ENCODE results near the gene EML6.

EML6 gene

DNA sequence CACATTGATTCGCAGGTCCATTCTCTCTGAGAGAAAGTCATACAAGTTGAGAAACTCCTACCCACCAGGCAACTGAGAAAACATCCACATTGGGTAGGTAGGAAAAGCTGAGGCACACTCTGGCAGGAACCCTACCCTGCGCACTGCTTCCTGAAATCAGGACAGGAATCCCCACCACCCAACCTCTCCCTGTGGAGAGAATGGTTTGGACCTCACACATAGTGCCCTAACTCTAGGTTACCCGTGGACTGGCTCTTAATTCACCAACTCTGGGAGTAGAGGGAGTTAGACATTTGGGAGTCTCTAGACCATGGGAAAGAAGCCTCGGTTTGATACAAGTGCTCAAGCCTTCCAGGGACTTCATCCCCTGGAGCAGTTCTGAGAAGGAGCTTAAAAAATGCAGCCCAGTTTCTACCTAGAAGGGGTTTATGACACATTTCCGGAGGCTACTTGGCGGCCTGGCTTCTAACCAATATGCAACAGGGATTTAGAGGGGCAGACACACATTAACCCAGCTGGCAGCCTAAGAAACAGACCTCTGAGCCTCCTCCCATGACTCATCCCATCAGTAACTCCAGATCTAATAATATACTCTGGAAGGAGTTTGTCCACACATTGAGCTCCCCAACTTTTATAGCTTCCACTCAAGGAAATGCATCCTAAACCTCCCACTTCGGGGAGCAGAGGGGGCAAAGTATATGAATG, 136.7 kb downstream of the EML6 start:
- H3K4me3 ChIP-seq (ENCODE audit: low read depth, low read length), result no peak overlapping the region
- peak; percentile 21 for DNase-seq (ENCODE audit: low read depth)
- TF ChIP-seq POLR2A (IDR thresholded peaks at IDR 0.05; ENCODE audit: extremely low read depth, insufficient read length), result no peak
- TF ChIP-seq, protein P1, sequence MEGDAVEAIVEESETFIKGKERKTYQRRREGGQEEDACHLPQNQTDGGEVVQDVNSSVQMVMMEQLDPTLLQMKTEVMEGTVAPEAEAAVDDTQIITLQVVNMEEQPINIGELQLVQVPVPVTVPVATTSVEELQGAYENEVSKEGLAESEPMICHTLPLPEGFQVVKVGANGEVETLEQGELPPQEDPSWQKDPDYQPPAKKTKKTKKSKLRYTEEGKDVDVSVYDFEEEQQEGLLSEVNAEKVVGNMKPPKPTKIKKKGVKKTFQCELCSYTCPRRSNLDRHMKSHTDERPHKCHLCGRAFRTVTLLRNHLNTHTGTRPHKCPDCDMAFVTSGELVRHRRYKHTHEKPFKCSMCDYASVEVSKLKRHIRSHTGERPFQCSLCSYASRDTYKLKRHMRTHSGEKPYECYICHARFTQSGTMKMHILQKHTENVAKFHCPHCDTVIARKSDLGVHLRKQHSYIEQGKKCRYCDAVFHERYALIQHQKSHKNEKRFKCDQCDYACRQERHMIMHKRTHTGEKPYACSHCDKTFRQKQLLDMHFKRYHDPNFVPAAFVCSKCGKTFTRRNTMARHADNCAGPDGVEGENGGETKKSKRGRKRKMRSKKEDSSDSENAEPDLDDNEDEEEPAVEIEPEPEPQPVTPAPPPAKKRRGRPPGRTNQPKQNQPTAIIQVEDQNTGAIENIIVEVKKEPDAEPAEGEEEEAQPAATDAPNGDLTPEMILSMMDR (IDR thresholded peaks at IDR 0.05; ENCODE audit: low read depth, low read length), result no peak
- no peak for TF ChIP-seq MYC (IDR thresholded peaks at IDR 0.05; ENCODE audit: low read depth, low read length)
- TF ChIP-seq, protein P2, sequence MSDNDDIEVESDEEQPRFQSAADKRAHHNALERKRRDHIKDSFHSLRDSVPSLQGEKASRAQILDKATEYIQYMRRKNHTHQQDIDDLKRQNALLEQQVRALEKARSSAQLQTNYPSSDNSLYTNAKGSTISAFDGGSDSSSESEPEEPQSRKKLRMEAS (IDR thresholded peaks at IDR 0.05; ENCODE audit: low read depth, low read length), result no peak

DNA sequence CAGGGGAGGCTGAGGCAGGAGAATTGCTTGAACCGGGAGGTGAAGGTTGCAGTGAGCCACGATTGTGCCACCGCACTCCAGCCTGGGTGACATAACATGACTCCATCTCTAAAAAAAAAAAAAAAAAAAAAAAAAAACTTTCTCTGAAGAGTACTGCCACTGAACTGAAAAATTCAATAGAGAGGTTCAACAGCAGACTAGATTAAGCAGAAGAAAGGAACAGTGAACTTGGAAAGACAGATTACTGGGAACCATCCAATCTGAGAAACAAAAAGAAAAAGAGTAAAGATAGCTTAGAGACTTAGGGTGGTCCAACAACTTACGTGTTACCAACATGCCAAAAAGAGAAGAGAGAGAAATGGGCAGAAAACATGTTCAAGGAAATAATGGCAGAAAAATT, 138.8 kb downstream of the EML6 start:
- no peak overlapping the region for H3K4me3 ChIP-seq (ENCODE audit: low read depth, low read length)
- TF ChIP-seq MYC (IDR thresholded peaks at IDR 0.05; ENCODE audit: low read depth, low read length), result no peak
- no peak for DNase-seq (ENCODE audit: low read depth)

GRCh38 chr2:54862742-54863141, 139.3 kb downstream of the EML6 start:
- TF ChIP-seq POLR2A (IDR thresholded peaks at IDR 0.05; ENCODE audit: extremely low read depth, insufficient read length), result no peak
- TF ChIP-seq, protein P2 (IDR thresholded peaks at IDR 0.05; ENCODE audit: low read depth, low read length), result no peak
- TF ChIP-seq MYC (IDR thresholded peaks at IDR 0.05; ENCODE audit: low read depth, low read length), result no peak
- TF ChIP-seq, protein P1 (IDR thresholded peaks at IDR 0.05; ENCODE audit: low read depth, low read length), result no peak
- no peak for DNase-seq (ENCODE audit: low read depth)
- no peak overlapping the region for H3K4me3 ChIP-seq (ENCODE audit: low read depth, low read length)

DNA sequence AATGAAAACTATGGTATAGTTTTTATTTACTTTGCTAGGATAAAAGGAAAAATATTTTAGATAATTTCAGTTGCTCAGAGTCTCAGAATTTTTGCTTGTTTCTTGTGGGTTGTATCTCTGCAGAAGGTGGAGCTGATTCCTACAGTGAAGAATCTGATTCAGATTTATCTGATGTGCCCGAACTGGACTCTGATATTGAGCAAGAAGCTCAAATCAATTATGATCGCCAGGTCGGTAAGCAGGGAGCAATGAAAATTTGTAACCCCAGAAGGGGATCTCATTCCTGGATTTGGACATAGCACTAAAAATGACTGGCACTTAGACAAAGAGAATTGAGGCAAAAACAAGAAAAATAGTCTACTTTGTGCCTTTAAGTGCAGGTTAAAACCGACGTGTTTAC, 140.2 kb downstream of the EML6 start:
- no peak for DNase-seq (ENCODE audit: low read depth)
- H3K4me3 ChIP-seq (ENCODE audit: low read depth, low read length), result no peak overlapping the region
- TF ChIP-seq MYC (IDR thresholded peaks at IDR 0.05; ENCODE audit: low read depth, low read length), result no peak
- no peak for TF ChIP-seq POLR2A (IDR thresholded peaks at IDR 0.05; ENCODE audit: extremely low read depth, insufficient read length)
- TF ChIP-seq, protein P1 (IDR thresholded peaks at IDR 0.05; ENCODE audit: low read depth, low read length), result no peak
- TF ChIP-seq, protein P2 (IDR thresholded peaks at IDR 0.05; ENCODE audit: low read depth, low read length), result no peak

- TF ChIP-seq POLR2A (IDR thresholded peaks at IDR 0.05; ENCODE audit: extremely low read depth, insufficient read length) (no peak), MYC (IDR thresholded peaks at IDR 0.05; ENCODE audit: low read depth, low read length) (no peak)
- TF ChIP-seq, protein P2 (IDR thresholded peaks at IDR 0.05; ENCODE audit: low read depth, low read length), result no peak
- TF ChIP-seq, protein P1 (IDR thresholded peaks at IDR 0.05; ENCODE audit: low read depth, low read length), result no peak
- H3K4me3 ChIP-seq (ENCODE audit: low read depth, low read length), result no peak overlapping the region
- DNase-seq (ENCODE audit: low read depth), result no peak
These were observed 140.6 kb downstream of the EML6 start for GRCh38 chr2:54864096-54864495.

- no peak overlapping the region for H3K4me3 ChIP-seq (ENCODE audit: low read depth, low read length)
- TF ChIP-seq, protein P1 (IDR thresholded peaks at IDR 0.05; ENCODE audit: low read depth, low read length), result no peak
- TF ChIP-seq MYC (IDR thresholded peaks at IDR 0.05; ENCODE audit: low read depth, low read length), result no peak
- TF ChIP-seq POLR2A (IDR thresholded peaks at IDR 0.05; ENCODE audit: extremely low read depth, insufficient read length), result no peak
- TF ChIP-seq, protein P2 (IDR thresholded peaks at IDR 0.05; ENCODE audit: low read depth, low read length), result no peak
- peak; percentile 78 for DNase-seq (ENCODE audit: low read depth)
These were observed 141.3 kb downstream of the EML6 start for GRCh38 chr2:54864727-54865126.
